ENCODE measurements around the gene SLX4IP. TPM values are rescaled to one million over a fixed set of nuclear protein-coding genes. Genes with fewer than 3 reads are reported as not detected.

The SLX4IP gene
- total and polyA plus RNA-seq, 2 of the 13 experiments (the other 11 are each of a cell fraction or from before 2014, with no cell fraction given): 3.6 to 7.3 TPM

DNA sequence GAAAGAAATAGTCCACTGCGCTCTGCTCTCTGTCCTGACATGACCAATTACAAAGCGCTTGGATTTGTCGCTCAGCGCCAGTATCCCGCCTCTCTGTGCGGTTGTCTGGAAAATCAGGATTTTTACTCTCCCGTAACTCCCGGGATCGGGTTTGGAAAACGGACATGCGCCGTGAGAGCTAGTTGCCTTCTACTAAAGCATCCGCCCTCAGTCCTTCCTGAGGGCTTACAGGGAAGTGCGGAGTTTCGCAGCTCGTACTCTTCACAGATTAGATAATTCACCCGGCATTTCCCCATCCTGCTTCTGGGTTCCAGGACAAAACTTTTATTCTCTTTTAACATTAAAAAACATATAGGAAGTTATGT is 656 bp upstream of the SLX4IP start (continued):
- TF ChIP-seq ZNF224 (CRISPR knock-in tag; IDR thresholded peaks at IDR 0.05): 0 out of 2 replicates have a peak, but pooled peaks have one; percentile 89
- no peak for TF ChIP-seq ZNF781 (CRISPR knock-in tag; IDR thresholded peaks at IDR 0.05; ENCODE audit: borderline replicate concordance, not compliant biosample characterization)
- TF ChIP-seq ZNF720 (CRISPR knock-in tag; IDR thresholded peaks at IDR 0.05): no peak
- TF ChIP-seq RFX5 (IDR thresholded peaks at IDR 0.05; ENCODE audit: low read depth, low read length): no peak
- TF ChIP-seq, protein P1, sequence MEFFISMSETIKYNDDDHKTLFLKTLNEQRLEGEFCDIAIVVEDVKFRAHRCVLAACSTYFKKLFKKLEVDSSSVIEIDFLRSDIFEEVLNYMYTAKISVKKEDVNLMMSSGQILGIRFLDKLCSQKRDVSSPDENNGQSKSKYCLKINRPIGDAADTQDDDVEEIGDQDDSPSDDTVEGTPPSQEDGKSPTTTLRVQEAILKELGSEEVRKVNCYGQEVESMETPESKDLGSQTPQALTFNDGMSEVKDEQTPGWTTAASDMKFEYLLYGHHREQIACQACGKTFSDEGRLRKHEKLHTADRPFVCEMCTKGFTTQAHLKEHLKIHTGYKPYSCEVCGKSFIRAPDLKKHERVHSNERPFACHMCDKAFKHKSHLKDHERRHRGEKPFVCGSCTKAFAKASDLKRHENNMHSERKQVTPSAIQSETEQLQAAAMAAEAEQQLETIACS (CRISPR knock-in tag; IDR thresholded peaks at IDR 0.05): 0 out of 2 replicates have a peak, but pooled peaks have one; percentile 31
- peak; percentile 34; the same call in 1 of the 2 replicates for TF ChIP-seq ERF (CRISPR knock-in tag; IDR thresholded peaks at IDR 0.05)
- no peak for TF ChIP-seq MEIS2 (CRISPR knock-in tag; IDR thresholded peaks at IDR 0.05)
- no peak for TF ChIP-seq MAFK (conservative IDR thresholded peaks at IDR 0.05 in 1 of 2, IDR thresholded peaks at IDR 0.05 in 1 of 2; ENCODE audit: low read length in 2 of 2)
- no peak for TF ChIP-seq ZFP90 (CRISPR knock-in tag; IDR thresholded peaks at IDR 0.05; ENCODE audit: borderline replicate concordance)
- peak; percentile 91 for TF ChIP-seq ZNF20 (CRISPR knock-in tag; IDR thresholded peaks at IDR 0.05)
- TF ChIP-seq KLF13 (CRISPR knock-in tag; IDR thresholded peaks at IDR 0.05): no peak
- 0 out of 2 replicates have a peak, but pooled peaks have one; percentile 8 for TF ChIP-seq ZNF30 (CRISPR knock-in tag; IDR thresholded peaks at IDR 0.05)
- no peak; the same call in 1 of the 2 replicates for TF ChIP-seq SMAD3 (CRISPR knock-in tag; IDR thresholded peaks at IDR 0.05)
- no peak for TF ChIP-seq ZNF329 (CRISPR knock-in tag; IDR thresholded peaks at IDR 0.05; ENCODE audit: low read depth)
- no peak for TF ChIP-seq ISX (CRISPR knock-in tag; conservative IDR thresholded peaks at IDR 0.05)
- no peak for TF ChIP-seq ZNF737 (CRISPR knock-in tag; IDR thresholded peaks at IDR 0.05; ENCODE audit: borderline replicate concordance)
- peak; percentile 16; the same call in 1 of the 2 replicates for TF ChIP-seq RARA (CRISPR knock-in tag; IDR thresholded peaks at IDR 0.05)
- peak; percentile 42; the same call in 1 of the 2 replicates for TF ChIP-seq NCOA2 (CRISPR knock-in tag; IDR thresholded peaks at IDR 0.05)
- TF ChIP-seq TBL1XR1 (IDR thresholded peaks at IDR 0.05; ENCODE audit: borderline replicate concordance, low read length, partially characterized antibody): peak; percentile 42
- TF ChIP-seq PLRG1 (conservative IDR thresholded peaks at IDR 0.05): no peak
- peak; percentile 29; the same call in 1 of the 2 replicates for TF ChIP-seq HOXA5 (CRISPR knock-in tag; IDR thresholded peaks at IDR 0.05)
- TF ChIP-seq GABPA (IDR thresholded peaks at IDR 0.05; ENCODE audit: low read depth, low read length): 0 out of 2 replicates have a peak, but pooled peaks have one; percentile 20
- peak; percentile 79 for TF ChIP-seq GABPA (CRISPR knock-in tag; IDR thresholded peaks at IDR 0.05; ENCODE audit: low read depth)
- no peak for TF ChIP-seq ZNF10 (CRISPR knock-in tag; IDR thresholded peaks at IDR 0.05; ENCODE audit: borderline replicate concordance, low read depth)
- TF ChIP-seq, protein P2, sequence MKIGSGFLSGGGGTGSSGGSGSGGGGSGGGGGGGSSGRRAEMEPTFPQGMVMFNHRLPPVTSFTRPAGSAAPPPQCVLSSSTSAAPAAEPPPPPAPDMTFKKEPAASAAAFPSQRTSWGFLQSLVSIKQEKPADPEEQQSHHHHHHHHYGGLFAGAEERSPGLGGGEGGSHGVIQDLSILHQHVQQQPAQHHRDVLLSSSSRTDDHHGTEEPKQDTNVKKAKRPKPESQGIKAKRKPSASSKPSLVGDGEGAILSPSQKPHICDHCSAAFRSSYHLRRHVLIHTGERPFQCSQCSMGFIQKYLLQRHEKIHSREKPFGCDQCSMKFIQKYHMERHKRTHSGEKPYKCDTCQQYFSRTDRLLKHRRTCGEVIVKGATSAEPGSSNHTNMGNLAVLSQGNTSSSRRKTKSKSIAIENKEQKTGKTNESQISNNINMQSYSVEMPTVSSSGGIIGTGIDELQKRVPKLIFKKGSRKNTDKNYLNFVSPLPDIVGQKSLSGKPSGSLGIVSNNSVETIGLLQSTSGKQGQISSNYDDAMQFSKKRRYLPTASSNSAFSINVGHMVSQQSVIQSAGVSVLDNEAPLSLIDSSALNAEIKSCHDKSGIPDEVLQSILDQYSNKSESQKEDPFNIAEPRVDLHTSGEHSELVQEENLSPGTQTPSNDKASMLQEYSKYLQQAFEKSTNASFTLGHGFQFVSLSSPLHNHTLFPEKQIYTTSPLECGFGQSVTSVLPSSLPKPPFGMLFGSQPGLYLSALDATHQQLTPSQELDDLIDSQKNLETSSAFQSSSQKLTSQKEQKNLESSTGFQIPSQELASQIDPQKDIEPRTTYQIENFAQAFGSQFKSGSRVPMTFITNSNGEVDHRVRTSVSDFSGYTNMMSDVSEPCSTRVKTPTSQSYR (CRISPR knock-in tag; IDR thresholded peaks at IDR 0.05; ENCODE audit: borderline replicate concordance): peak; percentile 64
